Uterus (tissue), 2 donors: ENCODE results near the gene PRB4.

Source experiments
- POLR2A ChIP-seq, 2 donors: fragments of 450-650 bp; IDR thresholded peaks; one replicate each; pipeline ENCODE4 v1.6.1; 2016; ENCODE audit warnings: antibody characterized with exemption in 2 of 2, mild to moderate bottlenecking in 1 of 2, moderate library complexity in 1 of 2
- TF ChIP-seq, protein P1 (sequence below), 4 experiments: fragments of 200-600 bp in 2 of 4; fragments of 450-650 bp in 2 of 4; sonication (generic) in 2 of 4; IDR thresholded peaks; one replicate each; pipeline ENCODE4 v1.5.1; 2016 to 2019; ENCODE audit warnings: antibody characterized with exemption in 4 of 4, mild to moderate bottlenecking in 2 of 4, moderate library complexity in 1 of 4

GRCh38 chr12:11310336-11310735 lies at the start of gene PRB4:
- TF ChIP-seq, protein P1, sequence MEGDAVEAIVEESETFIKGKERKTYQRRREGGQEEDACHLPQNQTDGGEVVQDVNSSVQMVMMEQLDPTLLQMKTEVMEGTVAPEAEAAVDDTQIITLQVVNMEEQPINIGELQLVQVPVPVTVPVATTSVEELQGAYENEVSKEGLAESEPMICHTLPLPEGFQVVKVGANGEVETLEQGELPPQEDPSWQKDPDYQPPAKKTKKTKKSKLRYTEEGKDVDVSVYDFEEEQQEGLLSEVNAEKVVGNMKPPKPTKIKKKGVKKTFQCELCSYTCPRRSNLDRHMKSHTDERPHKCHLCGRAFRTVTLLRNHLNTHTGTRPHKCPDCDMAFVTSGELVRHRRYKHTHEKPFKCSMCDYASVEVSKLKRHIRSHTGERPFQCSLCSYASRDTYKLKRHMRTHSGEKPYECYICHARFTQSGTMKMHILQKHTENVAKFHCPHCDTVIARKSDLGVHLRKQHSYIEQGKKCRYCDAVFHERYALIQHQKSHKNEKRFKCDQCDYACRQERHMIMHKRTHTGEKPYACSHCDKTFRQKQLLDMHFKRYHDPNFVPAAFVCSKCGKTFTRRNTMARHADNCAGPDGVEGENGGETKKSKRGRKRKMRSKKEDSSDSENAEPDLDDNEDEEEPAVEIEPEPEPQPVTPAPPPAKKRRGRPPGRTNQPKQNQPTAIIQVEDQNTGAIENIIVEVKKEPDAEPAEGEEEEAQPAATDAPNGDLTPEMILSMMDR (IDR thresholded peaks at IDR 0.05): no peak
- no peak for TF ChIP-seq POLR2A (IDR thresholded peaks at IDR 0.05)
